SK-N-SH treated with all-trans-retinoic acid at 6 μM for 48 hours (cell line): ENCODE measurements around the gene THADA.

Experiments
- ATAC-seq: fragments of 200-7000 bp; cut with Tn5 transposase; 3 replicates; pipeline ENCODE4 v1.9.1; 2020; ENCODE audit warnings: mild to moderate bottlenecking, moderate library complexity
- ARNTL ChIP-seq: fragments of 450-650 bp; formaldehyde crosslinking; IDR thresholded peaks from 2 replicates; pipeline ENCODE4 v1.5.0; 2020; ENCODE audit warnings: low read depth, mild to moderate bottlenecking, moderate library complexity, borderline replicate concordance
- BACH2 ChIP-seq: fragments of 250-450 bp; sonication (Bioruptor Pico); IDR thresholded peaks from 2 replicates; pipeline ENCODE4 v1.9.0; 2021; ENCODE audit warnings: mild to moderate bottlenecking, borderline replicate concordance
- CREB5 ChIP-seq: fragments of 250-450 bp; sonication (Bioruptor Pico); IDR thresholded peaks from 2 replicates; pipeline ENCODE4 v1.5.1; 2020; ENCODE audit warnings: low read depth, mild to moderate bottlenecking, moderate library complexity
- ESRRG ChIP-seq: fragments of 250-450 bp; sonication (Bioruptor Pico); IDR thresholded peaks from 2 replicates; pipeline ENCODE4 v1.6.1; 2021; ENCODE audit warnings: mild to moderate bottlenecking
- ISL1 ChIP-seq: fragments of 250-450 bp; sonication (Bioruptor Pico); IDR thresholded peaks from 2 replicates; pipeline ENCODE4 v2.1.2; 2022; ENCODE audit warnings: mild to moderate bottlenecking, moderate library complexity
- OSR1 ChIP-seq: fragments of 250-450 bp; sonication (Bioruptor Pico); IDR thresholded peaks from 2 replicates; pipeline ENCODE4 v1.8.0; 2022; ENCODE audit warnings: moderate library complexity, mild to moderate bottlenecking, inconsistent platforms
- POU6F1 ChIP-seq: fragments of 250-450 bp; sonication (Bioruptor Pico); IDR thresholded peaks from 2 replicates; pipeline ENCODE4 v1.8.0; 2021; ENCODE audit warnings: low read depth, mild to moderate bottlenecking, moderate library complexity, borderline replicate concordance
- PPARA ChIP-seq: fragments of 250-450 bp; sonication (Bioruptor Pico); IDR thresholded peaks from 2 replicates; pipeline ENCODE4 v1.5.0; 2020; ENCODE audit warnings: mild to moderate bottlenecking, borderline replicate concordance
- RARB ChIP-seq: fragments of 250-450 bp; sonication (Bioruptor Pico); IDR thresholded peaks from 2 replicates; pipeline ENCODE4 v1.8.0; 2021; ENCODE audit warnings: mild to moderate bottlenecking, moderate library complexity
- SNAI2 ChIP-seq: fragments of 250-450 bp; sonication (Bioruptor Pico); IDR thresholded peaks from 2 replicates; pipeline ENCODE4 v1.5.0; 2020; ENCODE audit warnings: mild to moderate bottlenecking, moderate library complexity
- TCF4 ChIP-seq: fragments of 250-450 bp; sonication (Bioruptor Pico); IDR thresholded peaks from 2 replicates; pipeline ENCODE4 v1.8.0; 2021; ENCODE audit warnings: mild to moderate bottlenecking, moderate library complexity, borderline replicate concordance
- TOX ChIP-seq: fragments of 250-450 bp; sonication (Bioruptor Pico); IDR thresholded peaks from 2 replicates; pipeline ENCODE4 v1.8.0; 2021; ENCODE audit warnings: mild to moderate bottlenecking, moderate library complexity, borderline replicate concordance
- TSHZ2 ChIP-seq: fragments of 250-450 bp; sonication (Bioruptor Pico); IDR thresholded peaks from 2 replicates; pipeline ENCODE4 v1.5.0; 2020; ENCODE audit warnings: mild to moderate bottlenecking, moderate library complexity
- ZC3H10 ChIP-seq: fragments of 250-450 bp; sonication (Bioruptor Pico); IDR thresholded peaks from 2 replicates; pipeline ENCODE4 v1.5.1; 2021; ENCODE audit warnings: mild to moderate bottlenecking, moderate library complexity
- ZFP3 ChIP-seq: fragments of 250-450 bp; sonication (Bioruptor Pico); IDR thresholded peaks from 2 replicates; pipeline ENCODE4 v1.5.0; 2020; ENCODE audit warnings: mild to moderate bottlenecking, moderate library complexity
- ZFP30 ChIP-seq: fragments of 450-650 bp; formaldehyde crosslinking; IDR thresholded peaks from 2 replicates; pipeline ENCODE4 v1.5.0; 2022; ENCODE audit warnings: mild to moderate bottlenecking, moderate library complexity
- ZNF565 ChIP-seq: fragments of 450-650 bp; formaldehyde crosslinking; conservative IDR thresholded peaks from 2 replicates; pipeline ENCODE4 v1.5.0; 2020; ENCODE audit warnings: low read depth, mild to moderate bottlenecking, moderate library complexity
- ZNF70 ChIP-seq: fragments of 450-650 bp; formaldehyde crosslinking; IDR thresholded peaks from 2 replicates; pipeline ENCODE4 v1.5.0; 2020; ENCODE audit warnings: mild to moderate bottlenecking, moderate library complexity

THADA gene

GRCh38 chr2:43525506-43525905 lies 70.3 kb downstream of the THADA start:
- no peak for TF ChIP-seq ZNF565 (CRISPR knock-in tag)
- no peak for TF ChIP-seq POU6F1 (CRISPR knock-in tag)
- TF ChIP-seq ESRRG (CRISPR knock-in tag): no peak
- TF ChIP-seq TCF4 (CRISPR knock-in tag): no peak
- TF ChIP-seq ZFP3: no peak
- no peak for TF ChIP-seq CREB5
- TF ChIP-seq OSR1 (CRISPR knock-in tag): no peak
- no peak for TF ChIP-seq ZNF70 (CRISPR knock-in tag)
- TF ChIP-seq BACH2 (CRISPR knock-in tag): no peak
- TF ChIP-seq ZFP30 (CRISPR knock-in tag): no peak
- TF ChIP-seq ZC3H10: no peak
- TF ChIP-seq, all 23 proteins: peak for 0
- ATAC-seq: no peak

GRCh38 chr2:43524177-43524965 lies 71.5 kb downstream of the THADA start:
- ATAC-seq: no peak
- TF ChIP-seq ARNTL (no peak), ISL1 (CRISPR knock-in tag) (0 out of 2 replicates have a peak, but pooled peaks have one; percentile 13)

GRCh38 chr2:43522177-43522576 lies 73.7 kb downstream of the THADA start:
- no peak for ATAC-seq
- TF ChIP-seq ZNF565 (CRISPR knock-in tag): no peak
- TF ChIP-seq POU6F1 (CRISPR knock-in tag): no peak
- TF ChIP-seq ZFP3: no peak
- TF ChIP-seq SNAI2 (CRISPR knock-in tag): no peak
- TF ChIP-seq BACH2 (CRISPR knock-in tag): no peak
- TF ChIP-seq CREB5: no peak
- TF ChIP-seq OSR1 (CRISPR knock-in tag): no peak
- no peak for TF ChIP-seq ARNTL
- peak; percentile 98 for TF ChIP-seq ZNF70 (CRISPR knock-in tag)
- TF ChIP-seq TOX (CRISPR knock-in tag): no peak
- peak; percentile 53; the same call in 1 of the 2 replicates for TF ChIP-seq TCF4 (CRISPR knock-in tag)
- TF ChIP-seq ZFP30 (CRISPR knock-in tag): no peak
- TF ChIP-seq ISL1 (CRISPR knock-in tag): no peak
- TF ChIP-seq TSHZ2 (CRISPR knock-in tag): peak; percentile 41; the same call in 1 of the 2 replicates
- TF ChIP-seq ESRRG (CRISPR knock-in tag): no peak
- TF ChIP-seq, all 23 proteins: peak for 3

GRCh38 chr2:43521568-43521967 lies 74.3 kb downstream of the THADA start:
- ATAC-seq: no peak; the same call in 2 of the 3 replicates
- no peak for TF ChIP-seq TOX (CRISPR knock-in tag)
- TF ChIP-seq ZNF565 (CRISPR knock-in tag): peak; percentile 88
- TF ChIP-seq TCF4 (CRISPR knock-in tag): peak; percentile 89
- peak; percentile 77 for TF ChIP-seq TSHZ2 (CRISPR knock-in tag)
- no peak for TF ChIP-seq ZFP30 (CRISPR knock-in tag)
- TF ChIP-seq PPARA (CRISPR knock-in tag): no peak
- TF ChIP-seq ZC3H10: no peak
- TF ChIP-seq POU6F1 (CRISPR knock-in tag): no peak
- TF ChIP-seq ZNF70 (CRISPR knock-in tag): peak; percentile 85
- no peak for TF ChIP-seq RARB (CRISPR knock-in tag)
- TF ChIP-seq ISL1 (CRISPR knock-in tag): peak; percentile 97
